GM23338 (cell line): ENCODE results near the gene EMX1. TPM values are rescaled to one million over a fixed set of nuclear protein-coding genes. Genes with fewer than 3 reads are reported as not detected.
A peak's percentile ranks its signal among the peaks of the same experiment; 100 is the strongest.

ENCODE experiments used
- ATAC-seq: fragments of 200-7000 bp; cut with Tn5 transposase; 3 replicates; pipeline ENCODE4 v1.9.1; 2020
- DNase-seq: peaks from one replicate; pipeline ENCODE4 v3.0.0-alpha.2; 2015; ENCODE audit warnings: low spot score
- H2AFZ ChIP-seq: fragments of 200-600 bp; sonication (generic); 2 replicates; pipeline ENCODE4 v1.8.0; 2016; ENCODE audit warnings: antibody characterized with exemption, mild to moderate bottlenecking, moderate library complexity
- H3F3A ChIP-seq: fragments of 200-600 bp; sonication (generic); replicated peaks from 2 replicates; pipeline ENCODE4 v1.8.0; 2017; ENCODE audit warnings: antibody characterized with exemption, mixed run types, low read depth
- H3K27ac ChIP-seq: fragments of 200-600 bp; sonication (generic); 2 replicates; pipeline ENCODE4 v1.6.1; 2016; ENCODE audit warnings: low read depth
- H3K27me3 ChIP-seq: fragments of 200-600 bp; sonication (generic); 2 replicates; pipeline ENCODE4 v1.8.0; 2016; ENCODE audit warnings: mild to moderate bottlenecking, mixed run types, moderate library complexity; ENCODE audit not compliant: insufficient read depth
- H3K36me3 ChIP-seq: fragments of 200-600 bp; sonication (generic); 2 replicates; pipeline ENCODE4 v1.8.0; 2016; ENCODE audit warnings: mild to moderate bottlenecking; ENCODE audit not compliant: insufficient read depth
- H3K4me1 ChIP-seq: fragments of 200-600 bp; sonication (generic); 2 replicates; pipeline ENCODE4 v1.8.0; 2016; ENCODE audit warnings: mild to moderate bottlenecking, moderate library complexity; ENCODE audit not compliant: insufficient read depth
- H3K4me2 ChIP-seq: fragments of 200-600 bp; sonication (generic); 2 replicates; pipeline ENCODE4 v1.7.1; 2017; ENCODE audit warnings: mixed run types
- H3K4me3 ChIP-seq: fragments of 200-600 bp; sonication (generic); 2 replicates; pipeline ENCODE4 v1.6.1; 2016; ENCODE audit warnings: mixed run types
- H3K79me2 ChIP-seq: fragments of 200-600 bp; sonication (generic); replicated peaks from 2 replicates; pipeline ENCODE4 v1.8.0; 2017; ENCODE audit warnings: mild to moderate bottlenecking; ENCODE audit not compliant: insufficient read depth
- H3K9me2 ChIP-seq: fragments of 200-600 bp; sonication (generic); 2 replicates; pipeline ENCODE4 v1.8.0; 2017; ENCODE audit not compliant: insufficient read depth
- H4K20me1 ChIP-seq: fragments of 200-600 bp; sonication (generic); replicated peaks from 2 replicates; pipeline ENCODE4 v1.8.0; 2017; ENCODE audit warnings: mild to moderate bottlenecking; ENCODE audit not compliant: insufficient read depth
- H3K27ac Mint-ChIP-seq: 2 replicates; pipeline ENCODE4 v1.8.0; 2020; ENCODE audit warnings: inconsistent platforms, mild to moderate bottlenecking, moderate library complexity, mixed read lengths
- H3K27me3 Mint-ChIP-seq: 3 replicates; pipeline ENCODE4 v1.8.0; 2022; ENCODE audit warnings: low read depth, mild to moderate bottlenecking, moderate library complexity, mixed read lengths, inconsistent platforms; ENCODE audit not compliant: insufficient read depth, poor library complexity
- H3K36me3 Mint-ChIP-seq: 3 replicates; pipeline ENCODE4 v1.8.0; 2021; ENCODE audit warnings: low read depth, mild to moderate bottlenecking, inconsistent platforms, moderate library complexity, mixed read lengths
- H3K4me1 Mint-ChIP-seq: 3 replicates; pipeline ENCODE4 v1.8.0; 2020; ENCODE audit warnings: mild to moderate bottlenecking, inconsistent platforms, mixed read lengths
- H3K4me3 Mint-ChIP-seq: 3 replicates; pipeline ENCODE4 v1.8.0; 2021; ENCODE audit warnings: moderate library complexity, mild to moderate bottlenecking, inconsistent platforms, mixed read lengths
- H3K9me3 Mint-ChIP-seq: 3 replicates; pipeline ENCODE4 v1.8.0; 2020; ENCODE audit warnings: moderate library complexity, mild to moderate bottlenecking, inconsistent platforms, mixed read lengths
- ETS1 ChIP-seq: IDR thresholded peaks from 2 replicates; pipeline ENCODE4 v1.6.1; 2016; ENCODE audit warnings: antibody characterized with exemption
- JUNB ChIP-seq: IDR thresholded peaks from one replicate; pipeline ENCODE4 v1.6.1; 2016; ENCODE audit warnings: antibody characterized with exemption; ENCODE audit not compliant: unreplicated experiment
- ZNF462 ChIP-seq: fragments of 250-450 bp; sonication (Bioruptor Pico); IDR thresholded peaks from 2 replicates; pipeline ENCODE4 v1.5.0; 2020; ENCODE audit warnings: mild to moderate bottlenecking, moderate library complexity
- polyA plus RNA-seq: library from polyadenylated mRNA; unstranded; fragments of >200 nt; fragmentation: Nextera tagmentation; extraction: Ambion mirVana; gene quantifications from 2 replicates; pipeline ENCODE4 v1.2.1, GENCODE V29; 2016
- total RNA-seq: library from RNA; depleted of rRNA; stranded (reverse); fragments of >200 nt; shearing (Covaris generic); gene quantifications from 2 replicates; pipeline ENCODE4 v1.2.3, GENCODE V29; 2014

EMX1 gene
- total and polyA plus RNA-seq, 2 experiments from 2014 or later = 3.9 to 7.9 TPM

GRCh38 chr2:72961853-72962468 lies 44.6 kb downstream of the EMX1 start (continued):
- TF ChIP-seq ZNF462 (CRISPR knock-in tag) = no peak
- no peak for TF ChIP-seq JUNB

- Mint-ChIP-seq H3K9me3 (no peaks in the 10 kb centered on the region), H3K4me3 (peak overlapping the region; percentile 47; the same call in 2 of the 3 replicates), H3K4me1 (peaks cover 61% of the 10 kb centered on the region), H3K27ac (peak overlapping the region; percentile 92), H3K36me3 (peaks cover 8% of the 10 kb centered on the region; the same call in 2 of the 3 replicates), H3K27me3 (peaks cover 35% of the 10 kb centered on the region)
- Histone ChIP-seq H3K79me2 (no peaks in the 10 kb centered on the region), H3K36me3 (no peaks in the 10 kb centered on the region), H3K4me2 (peak overlapping the region; percentile 61), H3K27me3 (no peaks in the 10 kb centered on the region), H4K20me1 (no peaks in the 10 kb centered on the region), H2AFZ (no peak overlapping the region), H3K9me2 (no peaks in the 10 kb centered on the region), H3F3A (no peaks in the 10 kb centered on the region), H3K4me3 (no peak overlapping the region), H3K27ac (peak overlapping the region; percentile 81), H3K4me1 (peaks cover 26% of the 10 kb centered on the region; the same call in 1 of the 2 replicates)
- ATAC-seq = peak; percentile 3; the same call in 2 of the 3 replicates
- no peak for DNase-seq
- TF ChIP-seq ETS1 (no peak), ZNF462 (CRISPR knock-in tag) (no peak)
These were observed 45.6 kb downstream of the EMX1 start for GRCh38 chr2:72962911-72963310.
